Measurements from ENCODE around the gene KEL.

- TF ChIP-seq POLR2AphosphoS5 (IDR thresholded peaks at IDR 0.05; ENCODE audit: low read depth, low read length) (no peak), REST (IDR thresholded peaks at IDR 0.05; ENCODE audit: insufficient read depth in 1 of 2, low read depth in 2 of 2, low read length in 2 of 2) (no peak), TAF1 (IDR thresholded peaks at IDR 0.05; ENCODE audit: borderline replicate concordance, insufficient read depth, low read length) (no peak), SIN3A (IDR thresholded peaks at IDR 0.05; ENCODE audit: borderline replicate concordance, insufficient read depth, low read length) (no peak), FOXP2 (optimal IDR thresholded peaks at IDR 0.05; ENCODE audit: borderline replicate concordance, extremely low read depth, extremely low read length, insufficient read depth) (no peak)
Observed at GRCh38 chr7:142919656-142920055, 42.5 kb downstream of the KEL start.
